K562 (cell line): ENCODE data around the gene ADGRA1. TPM values are rescaled to one million over a fixed set of nuclear protein-coding genes. Genes with fewer than 3 reads are reported as not detected.

Experiments used
- ATAC-seq: fragments of 200-7000 bp; cut with Tn5 transposase; 3 replicates; pipeline ENCODE4 v1.9.1; 2020; ENCODE audit warnings: moderate library complexity
- BruUV-seq: library from RNA; stranded (reverse); fragments of 400-500 nt; replicated peaks from 2 replicates; lab custom pipeline; 2021; lab: Mats Ljungman, UMichigan
- CTCF ChIA-PET: fragments of 300-600 bp; formaldehyde crosslinking; extraction: SDS; loops from one replicate; lab custom pipeline; 2021; ENCODE audit warnings: low intra/inter-chr PET ratio; lab: Yijun Ruan, JAX
- POLR2A ChIA-PET: fragments of 300-600, 350-650 bp; sonication (Branson Sonifier 250); formaldehyde crosslinking; extraction: SDS; loops from one replicate; lab custom pipeline; 2021; ENCODE audit warnings: antibody characterized with exemption, inconsistent platforms; lab: Yijun Ruan, JAX
- DNase-seq, 4 experiments: peaks; one replicate each; pipeline versions ENCODE4 v3.0.0 to v3.0.0-alpha.2; 2011 to 2018; ENCODE audit warnings: low spot score in 3 of 4, mixed read lengths in 3 of 4; ENCODE audit errors: extremely low read depth in 1 of 4
- FAIRE-seq: peaks from 2 replicates; lab custom pipeline; 2011; peaks lifted over from hg19 to GRCh38; lab: Jason Lieb, UNC
- H2AFZ ChIP-seq: 2 replicates; pipeline ENCODE4 v1.6.0; 2011; ENCODE audit warnings: low read depth, low read length, control low read depth, inconsistent platforms
- H3K27ac ChIP-seq: fragments of 200-600 bp; 3 replicates; pipeline ENCODE4 v1.8.0; 2011; ENCODE audit warnings: low read depth, mild to moderate bottlenecking, control low read depth, inconsistent platforms, low read length, moderate library complexity, mixed read lengths; ENCODE audit errors: extremely low read depth
- H3K27me3 ChIP-seq, 2 experiments: fragments of 300-600 bp in 1 of 2; 2 replicates in 1 of 2; 3 replicates in 1 of 2; pipeline versions ENCODE4 v1.6.0 to v1.8.0; 2011; ENCODE audit warnings: inconsistent platforms in 2 of 2, low read length in 2 of 2, mild to moderate bottlenecking in 1 of 2, mixed read lengths in 1 of 2, moderate library complexity in 1 of 2; ENCODE audit not compliant: control insufficient read depth in 2 of 2, insufficient read depth in 2 of 2
- H3K36me3 ChIP-seq: fragments of 300-600 bp; 3 replicates; pipeline ENCODE4 v1.8.0; 2011; ENCODE audit warnings: mild to moderate bottlenecking, low read length, inconsistent platforms; ENCODE audit not compliant: control insufficient read depth, insufficient read depth
- H3K4me1 ChIP-seq, 2 experiments: fragments of 200-600 bp in 1 of 2; replicated peaks in 1 of 2; 2 replicates in 1 of 2; 3 replicates in 1 of 2; pipeline versions ENCODE4 v1.5.1 to v1.8.0; 2011; ENCODE audit warnings: inconsistent platforms in 2 of 2, low read length in 2 of 2, mild to moderate bottlenecking in 1 of 2, mixed read lengths in 1 of 2, moderate library complexity in 1 of 2; ENCODE audit not compliant: control insufficient read depth in 2 of 2, insufficient read depth in 2 of 2
- H3K4me2 ChIP-seq: 2 replicates; pipeline ENCODE4 v1.6.1; 2011; ENCODE audit warnings: low read length, control low read depth, inconsistent platforms, mixed read lengths; ENCODE audit not compliant: insufficient read depth
- H3K4me3 ChIP-seq: fragments of 200-600 bp; sonication (generic), shearing (Covaris generic); 2 replicates; pipeline ENCODE4 v1.5.1; 2016; ENCODE audit warnings: control low read depth, inconsistent platforms
- H3K79me2 ChIP-seq: fragments of 200-600 bp; 3 replicates; pipeline ENCODE4 v1.8.0; 2011; ENCODE audit warnings: low read length, inconsistent platforms; ENCODE audit not compliant: control insufficient read depth, insufficient read depth
- H3K9ac ChIP-seq, 2 experiments: 2 replicates each; pipeline versions ENCODE4 v1.6.0 to v1.6.1; 2011; ENCODE audit warnings: low read depth in 2 of 2, low read length in 2 of 2, control low read depth in 1 of 2, inconsistent platforms in 1 of 2, mild to moderate bottlenecking in 1 of 2, mixed read lengths in 1 of 2; ENCODE audit not compliant: insufficient read depth in 1 of 2
- H3K9me1 ChIP-seq: one replicate; pipeline ENCODE4 v1.6.0; 2011; ENCODE audit warnings: inconsistent platforms, mild to moderate bottlenecking, low read length, moderate library complexity; ENCODE audit not compliant: control insufficient read depth, insufficient read depth
- H3K9me3 ChIP-seq: replicated peaks from 2 replicates; pipeline ENCODE4 v1.5.1; 2011; ENCODE audit warnings: low read depth, low read length, inconsistent platforms; ENCODE audit not compliant: control insufficient read depth, insufficient read depth
- H4K20me1 ChIP-seq: replicated peaks from 2 replicates; pipeline ENCODE4 v1.6.1; 2011; ENCODE audit warnings: low read length, inconsistent platforms, mixed read lengths; ENCODE audit not compliant: control insufficient read depth, insufficient read depth
- FIP1L1 ChIP-seq: fragments of 200-400 bp; formaldehyde crosslinking; IDR thresholded peaks from 2 replicates; pipeline ENCODE4 v1.6.1; 2018; ENCODE audit warnings: mild to moderate bottlenecking, low read depth, low read length; ENCODE audit not compliant: poor library complexity, severe bottlenecking
- RNF2 ChIP-seq: sonication (generic); IDR thresholded peaks from 2 replicates; pipeline ENCODE4 v1.6.1; 2016
- SP1 ChIP-seq: sonication (generic); formaldehyde crosslinking; IDR thresholded peaks from 2 replicates; pipeline ENCODE4 v1.8.1; 2022; ENCODE audit warnings: mild to moderate bottlenecking, missing genetic modification reagents
- THRB ChIP-seq: fragments of 450-650 bp; formaldehyde crosslinking; conservative IDR thresholded peaks from 2 replicates; pipeline ENCODE4 v1.4.0; 2022; ENCODE audit warnings: mild to moderate bottlenecking, missing genetic modification characterization
- WGBS: fragments of 100-300 bp; shearing (Covaris generic); methylation state at CpG from one replicate; pipeline ENCODE4 v1.1.6; 2016; ENCODE audit warnings: low coverage, mixed read lengths; ENCODE audit not compliant: insufficient coverage; ENCODE audit errors: missing lambda C conversion rate; 5-methylcytosine and 5-hydroxymethylcytosine counted together
- in situ Hi-C: fragments of 300-500 bp; cut with MboI; formaldehyde crosslinking; loops from 4 replicates; pipeline ENCODE4 v1.15.0; 2018; ENCODE audit warnings: inconsistent platforms, mixed read lengths
- intact Hi-C: fragments of 100-400 bp; cut with micrococcal nuclease; formaldehyde crosslinking; loops from 2 replicates; pipeline ENCODE4 v1.14.2; 2022
- polyA plus RNA-seq, 8 experiments: library from polyadenylated mRNA; depleted of rRNA in 4 of 8; stranded (reverse) in 5 of 8; unstranded in 3 of 8; fragments of >200 nt; fragmentation: Nextera tagmentation in 2 of 8; fragmentation: Illumina TruSeq in 1 of 8; extraction: Ambion mirVana in 2 of 8; extraction: Trizol in 1 of 8; gene quantifications; 2 replicates each; pipeline versions ENCODE4 v1.2.1 to v1.2.3, GENCODE V29; 2011 to 2014; ENCODE audit warnings: inconsistent platforms in 1 of 8, missing spikeins in 1 of 8
- total RNA-seq, 7 experiments: library from RNA; depleted of rRNA in 6 of 7; stranded (reverse); fragments of >200 nt in 6 of 7; fragmentation: Illumina TruSeq in 2 of 7; extraction: Trizol in 2 of 7; gene quantifications; 2 replicates each; pipeline versions ENCODE4 v1.2.1 to v1.2.3, GENCODE V29; 2011 to 2021; ENCODE audit warnings: low replicate concordance in 1 of 7

ADGRA1 gene
- total and polyA plus RNA-seq, 9 of the 15 experiments (the other 6 are each of a cell fraction or from before 2014, with no cell fraction given): not detected

GRCh38 chr10:133072196-133072595 is 15.5 kb upstream of the ADGRA1 start:
- Histone ChIP-seq H3K4me2 (no peak overlapping the region), H4K20me1 (no peaks in the 10 kb centered on the region), H3K9me3 (no peaks in the 10 kb centered on the region), H3K9ac (no peak overlapping the region), H3K27me3 (peaks cover 4 to 51% of the 10 kb centered on the region in 2 experiments; a peak in 3 of 5 replicates), H3K4me3 (no peak overlapping the region), H3K79me2 (no peaks in the 10 kb centered on the region), H3K27ac (no peak overlapping the region), H3K36me3 (no peaks in the 10 kb centered on the region), H3K9me1 (no peaks in the 10 kb centered on the region), H2AFZ (no peak overlapping the region), H3K4me1 (peaks cover 0 to 16% of the 10 kb centered on the region in 2 experiments; a peak in 2 of 5 replicates)
- ChIA-PET CTCF (no interaction called here), POLR2A (no interaction called here)
- TF ChIP-seq SP1 (CRISPR knock-in tag) (no peak), THRB (CRISPR knock-in tag) (no peak), FIP1L1 (no peak), RNF2 (no peak)
- in situ Hi-C loops (no loop called here), intact Hi-C loops (no loop called here)
- ATAC-seq (no peak), FAIRE-seq (no peak), DNase-seq (no peak)
- no TSS peak for BruUV-seq
- 0% methylated on average over 13 of the region's 19 CpGs for WGBS
